Cardiac muscle cell (in vitro differentiated cells and primary cell): Measurements from ENCODE around the gene RASAL2. TPM values are rescaled to one million over a fixed set of nuclear protein-coding genes. Genes with fewer than 3 reads are reported as not detected.

ENCODE experiments used
- DNase-seq, 2 donors: peaks; one replicate each; pipeline versions ENCODE4 v3.0.0 to v3.0.0-alpha.2; 2010 to 2017; ENCODE audit warnings: low read depth in 1 of 2, low spot score in 1 of 2
- H3K27ac ChIP-seq: fragments of 200-600 bp; sonication (generic); 2 replicates; pipeline ENCODE4 v1.5.1; 2016
- H3K27me3 ChIP-seq: fragments of 200-600 bp; sonication (generic); 2 replicates; pipeline ENCODE4 v1.6.0; 2016; ENCODE audit warnings: control low read depth
- H3K36me3 ChIP-seq: fragments of 200-600 bp; sonication (generic); 2 replicates; pipeline ENCODE4 v1.5.1; 2016; ENCODE audit warnings: control low read depth
- H3K4me1 ChIP-seq: fragments of 200-600 bp; sonication (generic); 2 replicates; pipeline ENCODE4 v1.8.1; 2017; ENCODE audit warnings: low read depth, mild to moderate bottlenecking, mixed run types
- H3K4me3 ChIP-seq: fragments of 200-600 bp; sonication (generic); 2 replicates; pipeline ENCODE4 v1.5.1; 2016; ENCODE audit warnings: mild to moderate bottlenecking
- H3K9me3 ChIP-seq: fragments of 200-600 bp; sonication (generic); 2 replicates; pipeline ENCODE4 v1.5.1; 2017; ENCODE audit warnings: low read depth, mild to moderate bottlenecking, control low read depth
- CTCF ChIP-seq: IDR thresholded peaks from 2 replicates; pipeline ENCODE4 v1.5.1; 2012; ENCODE audit warnings: low read depth, mild to moderate bottlenecking, low read length
- polyA plus RNA-seq: library from polyadenylated mRNA; unstranded; fragments of >200 nt; fragmentation: Nextera tagmentation; extraction: Ambion mirVana; gene quantifications from 2 replicates; pipeline ENCODE4 v1.2.1, GENCODE V29; 2016
- total RNA-seq: library from RNA; depleted of rRNA; stranded (reverse); fragments of >200 nt; gene quantifications from 2 replicates; pipeline ENCODE4 v1.2.3, GENCODE V29; 2016

The RASAL2 gene
- total and polyA plus RNA-seq, 2 experiments from 2014 or later = 11.2 to 35.3 TPM

- peaks cover 27% of the 10 kb centered on the region for H3K4me1 ChIP-seq
- H3K9me3 ChIP-seq = no peaks in the 10 kb centered on the region
- no peak for TF ChIP-seq CTCF
- no peaks in the 10 kb centered on the region for H3K36me3 ChIP-seq
- no peak overlapping the region for H3K4me3 ChIP-seq
- peak in 1 of 2 donors; percentile 28 for DNase-seq
- H3K27ac ChIP-seq = no peak overlapping the region
- no peaks in the 10 kb centered on the region for H3K27me3 ChIP-seq
These were observed 36.7 kb upstream of the RASAL2 start for GRCh38 chr1:178057141-178057765.

- H3K27me3 ChIP-seq = no peaks in the 10 kb centered on the region
- no peaks in the 10 kb centered on the region for H3K36me3 ChIP-seq
- peak overlapping the region; percentile 53 for H3K27ac ChIP-seq
- H3K4me3 ChIP-seq = no peak overlapping the region
- TF ChIP-seq CTCF = no peak
- H3K9me3 ChIP-seq = no peaks in the 10 kb centered on the region
- peaks cover 27% of the 10 kb centered on the region for H3K4me1 ChIP-seq
- DNase-seq = peak; percentile 30 to 94
These were observed 35.9 kb upstream of the RASAL2 start for GRCh38 chr1:178057912-178058534.

- Histone ChIP-seq H3K27me3 (no peaks in the 10 kb centered on the region), H3K4me1 (peaks cover 27% of the 10 kb centered on the region), H3K9me3 (no peaks in the 10 kb centered on the region), H3K27ac (no peak overlapping the region), H3K4me3 (no peak overlapping the region), H3K36me3 (no peaks in the 10 kb centered on the region)
- no peak for TF ChIP-seq CTCF
- peak; percentile 27 to 90 for DNase-seq
These were observed 32.9 kb upstream of the RASAL2 start for GRCh38 chr1:178060789-178061556.

GRCh38 chr1:178061620-178062019, 32.3 kb upstream of the RASAL2 start:
- DNase-seq = no peak
- no peaks in the 10 kb centered on the region for H3K27me3 ChIP-seq
- peaks cover 27% of the 10 kb centered on the region for H3K4me1 ChIP-seq
- H3K9me3 ChIP-seq = no peaks in the 10 kb centered on the region
- H3K36me3 ChIP-seq = no peaks in the 10 kb centered on the region
- no peak for TF ChIP-seq CTCF
- no peak overlapping the region for H3K4me3 ChIP-seq
- H3K27ac ChIP-seq = no peak overlapping the region

GRCh38 chr1:178064191-178064821, 29.6 kb upstream of the RASAL2 start:
- TF ChIP-seq CTCF = no peak
- Histone ChIP-seq H3K9me3 (no peaks in the 10 kb centered on the region), H3K4me3 (no peak overlapping the region), H3K4me1 (peaks cover 7% of the 10 kb centered on the region), H3K27ac (no peak overlapping the region), H3K27me3 (no peaks in the 10 kb centered on the region), H3K36me3 (no peaks in the 10 kb centered on the region)
- DNase-seq = no peak
